HG03045 (cell line): ENCODE data around the gene CHRDL2.

Experiments
- ATAC-seq: cut with Tn5 transposase; IDR thresholded peaks from one replicate; pipeline ENCODE4 v1.9.1; 2021; ENCODE audit warnings: mild to moderate bottlenecking, moderate library complexity; ENCODE audit not compliant: unreplicated experiment

CHRDL2 gene

DNA sequence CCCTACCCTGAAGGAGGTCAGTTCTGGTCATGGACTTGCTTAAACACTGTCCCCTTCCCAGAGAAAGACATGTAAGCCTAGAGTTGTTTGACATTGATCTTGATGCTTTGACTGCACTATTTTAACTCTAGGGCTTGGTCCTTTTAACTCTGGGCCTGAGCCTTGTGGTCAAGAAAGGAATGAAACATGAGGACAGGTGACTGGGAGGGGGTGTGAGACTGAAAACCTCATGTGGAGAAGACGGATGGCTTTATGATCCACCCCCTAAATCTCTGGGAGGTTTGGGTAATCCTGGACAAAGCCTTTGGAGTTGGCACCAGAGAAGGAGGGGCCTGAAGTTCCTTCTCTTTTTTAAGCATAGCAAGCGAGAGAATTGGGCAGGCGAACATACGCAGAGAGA lies 17.5 kb downstream of the CHRDL2 start:
- ATAC-seq = no peak

DNA sequence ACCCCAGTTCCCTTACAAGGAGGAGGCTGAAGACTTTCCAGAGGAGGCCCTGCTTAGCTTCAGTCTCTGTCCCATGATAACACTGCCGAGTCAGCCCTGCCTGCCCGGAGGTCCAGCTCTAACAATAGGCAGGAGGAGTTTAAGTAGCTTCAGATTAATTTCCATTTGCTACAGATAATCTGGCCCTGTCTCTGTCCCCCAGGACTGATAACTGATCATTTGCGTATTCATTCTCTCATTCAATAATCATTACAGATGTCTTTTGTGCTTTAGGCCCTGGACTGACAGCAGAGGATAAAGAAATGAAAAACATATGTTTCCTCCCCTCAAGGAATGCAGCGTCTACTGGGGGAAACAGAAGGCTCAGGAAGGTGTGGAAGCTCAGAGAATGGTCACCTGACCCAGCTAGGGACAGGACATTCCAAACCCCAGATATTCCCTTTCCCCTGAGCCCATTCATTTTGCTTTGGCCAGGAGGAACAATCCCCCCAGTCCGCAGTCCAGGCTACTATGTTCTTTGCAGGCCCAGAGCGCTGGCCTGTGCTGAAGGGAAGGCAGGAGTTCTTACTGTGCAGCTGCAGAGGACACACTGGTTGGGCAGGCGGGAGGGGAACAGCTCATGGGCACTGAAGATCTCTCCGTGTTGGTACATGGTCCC lies 20.8 kb downstream of the CHRDL2 start:
- no peak for ATAC-seq

DNA sequence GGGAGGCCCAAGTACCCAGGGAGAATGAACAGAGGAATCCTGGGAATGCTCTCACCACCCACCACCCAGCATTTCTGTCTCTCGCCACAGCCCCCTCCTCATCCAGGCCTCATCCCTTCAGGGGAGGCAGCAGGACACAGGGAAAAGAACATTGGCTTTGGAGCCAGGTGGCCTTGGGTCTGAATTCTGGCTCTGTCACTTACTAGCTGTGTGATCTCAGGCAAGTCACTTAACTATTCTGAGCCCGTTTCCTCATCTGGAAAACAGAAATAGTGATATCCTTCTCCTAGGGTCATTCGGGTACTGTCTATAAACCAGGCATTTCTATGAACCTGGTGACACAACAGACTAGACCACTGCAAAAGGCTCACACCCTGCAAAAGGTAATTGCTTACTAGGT lies 22.1 kb downstream of the CHRDL2 start:
- ATAC-seq = no peak

DNA sequence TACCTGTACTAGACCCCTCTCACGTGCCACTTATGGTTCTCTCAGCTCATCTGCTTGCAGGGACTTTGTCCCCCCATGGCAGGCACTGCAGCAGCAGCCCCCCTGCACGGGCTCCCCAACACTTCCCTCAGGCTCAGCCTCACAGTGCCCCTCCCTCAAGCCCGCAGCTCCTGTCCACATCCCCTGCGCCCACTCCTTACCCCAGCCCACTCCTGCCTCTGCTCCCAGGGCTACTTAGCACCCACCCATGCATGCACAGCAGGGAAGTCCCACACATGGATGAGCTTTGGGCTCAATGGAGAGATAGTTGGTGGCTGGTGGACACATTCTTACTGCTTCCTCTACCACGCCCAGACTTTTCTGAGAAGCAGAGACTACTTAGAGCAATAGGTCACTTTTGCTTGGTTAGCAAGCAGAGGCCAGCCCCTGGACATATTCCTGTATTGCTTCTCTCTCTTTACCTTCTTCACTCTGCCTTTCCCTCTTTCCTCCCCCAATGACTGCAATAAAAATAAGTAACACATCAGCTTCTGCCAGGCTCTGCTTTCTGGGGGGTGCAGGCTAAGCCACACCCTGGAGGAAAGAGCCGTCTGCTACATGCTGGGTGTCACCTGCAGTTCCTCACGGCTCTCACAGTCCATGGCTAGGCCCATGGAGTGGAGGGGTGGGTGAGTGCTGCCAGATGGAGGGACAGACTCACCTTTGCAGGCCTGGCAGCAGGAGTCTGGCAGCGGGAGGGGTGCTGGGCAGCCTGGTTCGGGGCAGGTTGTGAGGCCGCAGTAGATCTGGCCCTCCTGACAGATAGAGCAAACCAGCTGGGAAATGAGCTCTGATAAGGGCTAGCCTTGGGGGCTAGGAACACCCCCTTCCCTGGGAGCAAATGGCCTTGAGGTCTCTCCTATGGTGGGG lies 23.4 kb downstream of the CHRDL2 start:
- no peak for ATAC-seq

DNA sequence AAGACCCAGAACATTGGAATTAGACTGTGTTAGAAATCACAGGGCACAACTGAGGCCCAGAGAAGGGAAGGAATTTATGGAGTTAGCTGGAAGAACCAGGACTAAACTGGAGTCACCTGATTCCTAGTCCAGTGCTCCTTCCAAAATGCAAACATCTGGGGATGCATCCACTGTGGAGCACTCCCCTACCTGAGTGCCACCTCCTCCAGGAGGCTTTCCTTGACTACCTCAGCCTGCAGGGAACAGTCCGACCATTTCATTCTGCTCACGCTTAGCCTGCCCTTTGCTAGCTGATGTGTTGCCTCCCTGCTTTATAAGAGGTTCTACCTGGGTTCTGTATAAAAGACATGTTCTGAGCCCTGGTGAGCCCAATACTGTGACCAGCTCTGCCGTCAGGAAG lies 24.0 kb downstream of the CHRDL2 start:
- ATAC-seq = no peak

DNA sequence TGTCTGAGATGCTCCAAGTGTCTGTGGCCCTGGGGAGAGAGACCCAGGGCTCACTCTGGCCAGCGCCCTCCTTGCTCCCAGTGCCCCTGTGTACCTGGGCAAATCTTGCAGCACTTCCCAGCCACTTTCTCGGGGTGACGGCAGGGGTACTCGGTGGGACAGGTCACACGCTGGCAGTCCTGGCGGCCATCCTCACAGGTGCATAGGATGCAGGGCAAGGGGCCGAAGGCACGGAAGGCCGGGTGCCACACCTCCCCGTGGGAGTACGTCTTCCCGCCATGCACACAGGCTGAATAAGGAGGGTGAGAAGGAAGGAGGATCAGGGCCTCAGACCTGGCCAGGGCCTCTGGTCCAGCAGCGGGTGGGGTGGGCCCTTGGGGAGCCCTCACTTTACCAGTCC lies 28.0 kb downstream of the CHRDL2 start:
- ATAC-seq = no peak

DNA sequence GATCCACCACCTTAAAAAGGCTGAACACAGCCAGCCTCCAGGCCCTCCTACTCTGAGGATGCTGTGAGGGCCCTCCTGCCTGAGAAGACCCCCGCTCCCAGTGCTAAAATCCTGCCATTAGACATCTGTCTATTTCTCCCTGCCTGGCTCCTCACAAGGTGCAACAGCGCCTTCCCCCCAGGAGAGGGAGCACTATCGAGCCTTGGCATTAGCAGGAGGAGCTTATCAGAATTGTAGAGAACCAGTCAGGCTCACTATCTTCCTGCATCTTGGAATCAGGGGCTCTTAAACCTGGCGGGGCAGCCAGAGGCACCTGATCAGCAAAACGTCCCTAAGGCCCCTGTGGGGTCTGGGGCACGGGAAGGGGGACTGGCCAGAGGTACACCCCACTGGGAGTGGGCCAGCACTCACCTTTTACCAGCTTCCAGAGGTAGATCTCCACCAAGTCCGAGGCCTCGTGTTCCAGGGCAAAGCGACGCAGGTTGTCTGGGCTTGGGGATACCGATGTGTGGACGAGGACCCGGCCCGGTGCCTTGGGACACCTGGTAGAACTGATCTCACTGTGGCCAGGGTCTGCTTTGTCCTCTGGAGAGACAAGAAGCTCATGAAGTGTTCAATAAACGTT lies 28.7 kb downstream of the CHRDL2 start:
- ATAC-seq = no peak

DNA sequence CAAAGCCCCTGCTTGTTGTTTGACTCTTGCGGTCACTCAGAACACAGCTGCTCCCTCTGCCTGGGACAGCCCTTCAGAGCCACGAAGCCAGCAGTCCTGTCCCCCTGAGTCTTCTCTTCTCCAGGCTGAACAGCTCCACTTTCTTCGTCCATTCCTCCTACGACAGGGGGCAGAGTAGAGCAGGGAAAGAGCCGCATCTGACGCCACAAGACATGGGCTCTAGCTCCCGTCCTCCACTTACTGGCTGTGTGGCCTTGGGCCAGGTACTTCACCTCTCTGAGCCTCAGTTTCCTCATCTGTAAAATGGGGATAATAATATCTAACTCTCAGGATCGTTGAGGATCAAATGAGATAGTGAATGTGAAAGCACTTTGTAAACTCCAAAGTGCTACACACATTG lies 29.9 kb downstream of the CHRDL2 start:
- no peak for ATAC-seq

DNA sequence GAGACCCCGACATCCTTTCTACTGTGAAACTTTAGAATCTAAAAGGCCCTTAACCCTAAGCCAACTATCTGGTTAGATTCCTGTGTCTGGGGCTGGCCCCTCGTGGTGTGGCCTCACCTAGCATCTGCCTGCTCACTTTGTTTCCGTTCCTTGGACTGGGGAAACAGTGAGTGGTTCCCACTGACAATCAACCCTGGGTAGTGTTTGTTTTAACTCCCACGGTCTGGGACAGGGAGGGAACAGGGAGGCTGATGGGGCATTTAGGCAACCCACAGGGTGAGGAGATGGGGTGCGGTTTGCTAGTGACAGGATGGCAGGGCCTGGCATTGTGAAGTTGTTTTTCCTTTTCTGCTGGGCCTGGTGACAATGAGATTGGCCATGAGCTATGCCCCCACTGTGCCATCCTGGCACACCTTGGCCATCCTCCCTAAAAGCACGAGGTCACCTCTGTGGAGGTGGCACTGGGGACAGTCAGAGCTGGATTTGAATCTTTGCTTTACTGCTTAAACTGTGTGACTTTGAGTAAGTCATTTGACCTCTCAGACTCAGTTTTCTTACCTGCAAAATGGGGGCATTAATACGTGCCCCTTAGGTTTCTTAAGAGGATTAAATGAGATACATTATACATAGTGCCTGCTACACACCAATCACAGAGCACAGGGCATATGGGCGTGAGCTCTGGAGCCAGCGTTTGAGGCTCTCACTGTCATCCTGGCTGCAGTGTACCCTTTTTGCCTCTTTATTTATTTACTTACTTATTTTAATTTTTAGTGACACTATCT lies 31.4 kb downstream of the CHRDL2 start:
- ATAC-seq = no peak

DNA sequence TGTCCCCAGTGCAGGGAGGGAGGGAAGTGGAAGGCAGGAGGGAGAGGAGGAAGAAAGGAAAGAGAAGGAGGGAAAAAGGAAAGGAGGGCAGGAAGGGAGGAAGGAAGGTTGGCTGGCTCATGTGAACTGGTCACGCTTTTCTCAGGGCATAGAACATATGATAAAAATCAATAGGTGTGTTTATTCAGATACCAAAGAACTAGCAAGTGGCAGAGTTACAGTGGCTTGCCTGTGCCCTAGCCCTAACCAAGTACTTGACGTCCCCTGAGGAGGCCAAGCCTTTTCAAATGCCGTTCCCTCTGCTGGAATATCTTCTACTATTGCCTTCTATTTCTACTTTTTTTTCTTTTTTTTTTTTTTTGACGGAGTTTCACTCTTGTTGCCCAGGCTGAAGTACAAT lies 33.5 kb downstream of the CHRDL2 start:
- ATAC-seq = no peak

DNA sequence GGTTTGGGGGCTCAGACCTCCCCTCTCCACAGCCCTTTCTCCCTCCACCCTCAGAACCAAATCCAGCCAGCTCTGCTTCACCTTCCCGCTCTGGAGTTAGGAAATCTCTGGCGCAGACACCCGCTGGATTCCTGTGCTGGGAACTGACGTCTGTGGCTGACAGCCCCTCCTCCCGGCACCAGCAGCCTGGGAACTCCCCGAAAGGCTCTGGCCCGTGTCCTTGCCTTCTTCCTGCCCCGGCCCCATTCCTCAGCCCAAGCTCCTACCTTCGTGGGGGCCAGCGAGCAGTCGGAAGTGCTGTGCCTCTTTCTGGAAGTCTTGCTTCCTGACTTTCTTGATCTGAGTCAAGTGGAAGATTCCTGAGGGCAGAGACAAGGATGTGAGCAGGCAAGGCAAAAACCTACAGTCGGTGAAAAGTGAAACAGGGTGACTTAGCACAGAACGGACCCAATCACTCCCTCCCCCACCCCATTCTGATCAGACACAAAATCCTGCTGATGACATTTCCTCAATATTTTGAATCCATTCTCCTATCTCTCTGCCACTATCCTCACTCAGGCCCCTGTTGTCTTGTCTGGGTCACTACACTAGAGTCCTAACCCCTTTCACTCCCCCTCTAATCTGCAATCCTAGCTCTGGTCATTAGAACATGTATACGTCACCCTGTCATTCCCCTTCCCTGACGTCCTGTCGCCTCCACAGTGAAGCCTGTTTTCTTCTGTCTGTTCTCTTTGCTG lies 34.1 kb downstream of the CHRDL2 start:
- no peak for ATAC-seq

DNA sequence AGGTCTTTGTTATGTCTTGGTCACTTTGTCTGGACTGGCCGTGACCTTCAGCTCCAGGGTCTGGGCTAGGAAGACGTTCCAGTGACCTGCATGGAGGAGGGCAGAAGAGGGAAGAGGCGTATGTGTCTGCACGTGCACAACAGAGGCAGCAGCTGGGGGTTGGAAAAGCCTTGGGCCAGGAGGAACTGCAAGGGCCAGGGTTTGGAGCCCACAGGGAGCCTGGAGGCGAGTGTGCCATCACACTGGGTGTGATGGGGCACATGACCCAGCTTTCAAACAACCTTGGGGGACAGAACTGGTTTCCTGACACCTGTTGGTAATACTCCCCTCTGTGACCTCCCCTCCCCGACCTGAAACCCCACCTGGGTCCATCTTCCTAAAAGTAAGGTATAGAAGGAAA lies 34.7 kb downstream of the CHRDL2 start:
- ATAC-seq = no peak

DNA sequence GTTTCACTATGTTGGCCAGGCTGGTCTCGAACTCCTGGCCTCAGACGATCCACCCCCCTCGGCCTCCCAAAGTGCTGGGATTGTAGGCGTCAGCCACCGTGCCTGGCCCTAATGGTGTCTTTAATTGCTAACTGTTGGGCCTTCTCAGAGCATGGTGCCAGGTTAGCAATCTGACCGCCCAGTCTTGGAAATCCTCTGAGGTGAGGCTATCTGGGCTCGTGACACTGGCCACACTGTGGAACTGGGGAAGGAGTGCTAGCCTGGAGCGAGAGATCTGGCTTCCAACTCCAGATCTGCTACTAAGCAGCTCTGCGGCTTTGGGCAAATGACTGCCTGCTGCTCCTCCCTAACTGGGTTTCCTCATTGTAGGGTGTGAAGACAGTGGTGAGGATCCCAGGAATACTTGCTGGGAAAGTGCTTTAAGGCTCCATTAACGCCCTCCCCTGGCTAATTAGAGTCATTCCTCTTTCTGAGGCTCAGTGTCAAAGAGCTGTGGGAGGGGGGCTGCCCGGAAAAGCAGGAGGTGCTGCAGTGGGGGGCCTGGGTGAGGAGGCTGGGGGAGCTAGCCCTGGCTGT lies 35.4 kb downstream of the CHRDL2 start:
- no peak for ATAC-seq

DNA sequence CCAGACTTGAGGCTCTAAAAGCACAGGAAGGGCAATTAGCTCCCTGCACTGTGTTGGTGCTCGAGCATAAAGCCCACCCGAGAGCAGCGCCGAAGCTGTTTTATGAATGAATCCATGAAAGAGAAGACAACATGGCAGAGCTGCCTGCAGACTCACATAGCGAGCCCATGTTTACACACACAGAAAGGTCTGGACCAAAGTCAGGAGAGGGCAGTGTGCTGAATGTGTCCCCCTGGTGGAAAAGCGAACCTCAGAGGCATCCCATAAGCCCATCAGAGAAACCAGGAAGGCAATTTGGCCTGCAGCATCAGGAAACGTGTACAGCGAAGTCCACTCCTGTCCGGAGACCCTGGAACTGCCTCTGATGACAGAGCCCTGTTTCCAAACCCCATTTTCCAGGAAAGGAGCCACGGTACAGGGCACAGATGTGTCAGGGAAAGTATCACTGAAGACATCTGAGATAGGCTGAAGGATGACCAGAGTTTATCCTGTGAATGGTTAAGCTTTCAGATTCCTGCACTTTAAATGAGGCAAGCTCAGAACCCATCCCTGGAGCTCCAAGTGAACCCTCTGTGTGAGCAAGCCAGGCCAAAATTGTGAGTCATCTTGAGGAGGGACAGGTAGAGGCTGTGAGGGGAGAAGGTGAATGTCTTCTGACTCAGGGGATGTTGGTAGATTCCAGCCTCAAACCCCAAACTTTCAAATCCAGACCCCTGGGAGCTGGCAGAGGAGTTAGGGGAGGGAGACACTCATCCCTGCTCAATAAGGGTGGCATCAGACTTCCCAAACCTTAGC lies 36.9 kb downstream of the CHRDL2 start:
- ATAC-seq = no peak

DNA sequence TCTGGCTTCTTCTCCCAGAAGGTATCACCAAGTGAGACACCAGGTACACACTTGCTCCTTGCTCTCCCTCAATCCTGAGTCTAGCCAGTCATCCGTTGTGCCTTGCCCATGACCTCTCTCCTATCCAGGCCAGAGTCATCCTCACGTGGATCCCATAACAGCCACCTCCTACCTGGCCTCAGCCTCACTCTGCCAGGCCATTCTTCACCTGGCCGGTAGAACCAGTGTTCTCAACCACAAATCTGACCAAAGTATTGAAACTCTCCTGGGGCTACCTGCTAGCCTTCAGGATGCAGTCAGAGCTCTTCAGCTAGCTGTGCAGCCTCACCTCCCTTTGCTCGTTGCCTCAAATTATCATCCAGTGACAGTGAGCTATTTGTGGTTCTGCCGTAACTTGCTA lies 37.7 kb downstream of the CHRDL2 start:
- no peak for ATAC-seq

DNA sequence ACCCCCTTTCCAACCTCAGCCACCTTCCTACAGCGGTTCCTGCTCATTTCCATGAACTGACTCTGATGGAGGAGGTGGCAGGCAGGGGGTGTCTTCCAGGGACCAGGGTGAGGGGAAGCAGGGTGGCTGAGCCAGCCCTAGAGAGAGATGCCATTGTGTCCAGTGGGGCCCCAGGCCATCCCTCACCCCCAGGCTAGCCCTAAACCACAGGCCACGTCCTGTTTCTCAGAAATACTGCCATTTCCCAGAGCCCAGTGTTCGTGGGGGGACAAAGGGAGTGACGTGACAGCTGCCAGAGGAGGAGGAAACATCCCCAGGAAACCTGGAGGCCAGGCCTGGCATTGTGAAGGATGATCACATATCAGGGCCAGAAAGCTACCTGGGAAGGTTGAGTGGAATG lies 39.5 kb downstream of the CHRDL2 start:
- ATAC-seq = no peak

DNA sequence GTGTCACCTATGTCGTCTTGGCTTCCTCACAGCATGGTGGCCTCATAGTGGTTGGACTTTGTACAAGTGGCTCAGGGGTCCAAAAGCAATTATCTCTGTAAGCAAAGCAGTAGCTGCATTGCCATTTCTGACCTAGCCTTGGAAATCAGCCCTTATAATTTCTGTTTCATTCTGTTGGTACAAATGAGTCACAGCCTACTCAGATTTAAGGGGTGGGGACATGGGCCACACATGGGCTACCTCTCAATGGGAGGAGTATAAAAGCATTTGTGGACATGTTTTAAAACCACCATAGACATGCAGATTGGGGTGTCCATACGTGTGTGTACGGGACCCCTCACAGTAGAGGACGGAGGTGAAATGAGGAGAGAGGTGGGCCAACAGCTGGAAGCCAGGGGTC lies 41.6 kb downstream of the CHRDL2 start:
- no peak for ATAC-seq

DNA sequence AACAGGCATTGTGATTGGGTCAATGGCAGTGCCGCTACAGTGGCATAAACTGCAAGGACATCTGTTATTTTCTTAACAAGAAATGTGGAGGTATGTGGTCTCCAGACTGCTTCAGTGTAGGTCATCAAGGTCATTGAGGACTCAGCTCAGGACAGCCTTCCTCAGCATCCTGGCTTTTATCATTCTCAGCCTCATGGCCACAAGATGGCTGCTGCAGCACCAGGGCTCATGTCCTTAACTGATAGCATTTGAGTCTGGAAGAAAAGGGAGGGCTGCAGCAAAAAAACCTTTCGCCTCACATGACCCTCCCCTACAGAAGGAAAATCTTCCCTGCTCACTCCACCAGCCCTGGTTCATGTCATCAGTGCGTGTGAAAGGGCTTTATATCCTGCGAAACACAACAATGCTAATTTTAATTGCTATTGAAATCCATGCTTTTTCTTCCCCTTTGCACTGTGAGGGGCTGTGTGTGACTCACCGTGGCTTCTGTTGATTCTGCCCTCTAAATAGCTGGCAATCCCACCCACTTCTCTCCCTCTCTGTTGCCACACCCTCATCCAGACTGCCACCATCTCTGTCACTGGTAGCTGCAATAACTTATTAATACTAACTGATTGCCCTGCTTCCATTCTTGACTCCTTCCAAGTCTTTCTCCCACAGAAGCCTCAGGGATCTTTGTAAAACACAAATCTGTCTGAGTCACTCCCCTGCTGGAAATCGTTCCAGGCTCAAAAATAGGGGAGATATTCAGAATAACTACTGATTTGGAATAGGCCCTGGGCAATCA lies 43.8 kb downstream of the CHRDL2 start:
- no peak for ATAC-seq

DNA sequence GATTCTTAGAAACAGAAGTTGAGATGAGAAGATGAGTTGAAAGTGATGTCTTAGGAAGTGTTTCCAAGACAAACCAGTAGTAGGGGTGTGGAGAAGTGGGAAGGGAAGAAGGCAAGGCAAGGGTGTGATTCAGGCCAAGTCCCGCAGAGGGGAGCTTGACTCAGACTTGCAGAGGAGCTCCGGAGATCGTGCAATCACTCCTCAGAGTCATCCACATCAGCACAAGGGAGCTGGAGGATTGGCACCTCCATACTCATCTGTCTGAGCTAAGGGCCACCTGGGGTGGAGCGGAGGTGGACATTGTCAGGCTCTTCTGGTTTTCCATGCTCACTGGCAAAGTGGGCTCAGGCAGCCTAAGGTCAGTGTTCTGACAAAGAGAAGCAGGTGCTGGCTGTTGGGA lies 44.4 kb downstream of the CHRDL2 start:
- ATAC-seq = no peak
